Mesendoderm (in vitro differentiated cells): ENCODE data around the gene HOXA6.

Experiments used
- DNase-seq: peaks from one replicate; pipeline ENCODE4 v3.0.0; 2013
- H2AK5ac ChIP-seq: 2 replicates; pipeline ENCODE4 v1.6.1; 2013; ENCODE audit warnings: low read length, inconsistent platforms
- H2BK120ac ChIP-seq: 2 replicates; pipeline ENCODE4 v1.6.1; 2013; ENCODE audit warnings: low read depth, mild to moderate bottlenecking, low read length, moderate library complexity, mixed read lengths
- H2BK15ac ChIP-seq: replicated peaks from 2 replicates; pipeline ENCODE4 v1.6.1; 2013; ENCODE audit warnings: low read depth, mild to moderate bottlenecking, moderate library complexity
- H2BK5ac ChIP-seq: 2 replicates; pipeline ENCODE4 v1.6.1; 2013; ENCODE audit warnings: low read length, inconsistent platforms
- H3K18ac ChIP-seq: 2 replicates; pipeline ENCODE4 v1.6.1; 2013; ENCODE audit warnings: mild to moderate bottlenecking, low read length, mixed read lengths
- H3K23ac ChIP-seq: one replicate; pipeline ENCODE4 v1.6.1; 2013; ENCODE audit warnings: low read length
- H3K27ac ChIP-seq: 2 replicates; pipeline ENCODE4 v1.5.1; 2013; ENCODE audit warnings: low read depth, mild to moderate bottlenecking, inconsistent platforms, low read length, moderate library complexity
- H3K27me3 ChIP-seq: 2 replicates; pipeline ENCODE4 v1.6.1; 2013; ENCODE audit warnings: low read length, control low read depth, mild to moderate bottlenecking, inconsistent platforms; ENCODE audit not compliant: insufficient read depth, poor library complexity
- H3K36me3 ChIP-seq: 2 replicates; pipeline ENCODE4 v1.6.1; 2013; ENCODE audit warnings: low read length, inconsistent platforms; ENCODE audit not compliant: control insufficient read depth, insufficient read depth
- H3K4ac ChIP-seq: one replicate; pipeline ENCODE4 v1.6.1; 2013; ENCODE audit warnings: low read depth, mild to moderate bottlenecking, low read length, moderate library complexity
- H3K4me1 ChIP-seq: 2 replicates; pipeline ENCODE4 v1.6.1; 2013; ENCODE audit warnings: low read depth, low read length, inconsistent platforms; ENCODE audit not compliant: control insufficient read depth
- H3K4me2 ChIP-seq: 2 replicates; pipeline ENCODE4 v1.6.1; 2013; ENCODE audit warnings: low read length
- H3K4me3 ChIP-seq: 2 replicates; pipeline ENCODE4 v1.5.1; 2013; ENCODE audit warnings: mild to moderate bottlenecking, low read length
- H3K56ac ChIP-seq: one replicate; pipeline ENCODE4 v1.6.1; 2013; ENCODE audit warnings: low read length
- H3K79me1 ChIP-seq: 2 replicates; pipeline ENCODE4 v1.6.1; 2013; ENCODE audit warnings: low read length, inconsistent platforms
- H3K79me2 ChIP-seq: 2 replicates; pipeline ENCODE4 v1.6.1; 2013; ENCODE audit warnings: mild to moderate bottlenecking, low read length; ENCODE audit not compliant: control insufficient read depth, insufficient read depth
- H3K9ac ChIP-seq: 2 replicates; pipeline ENCODE4 v1.6.1; 2013; ENCODE audit warnings: low read length, inconsistent platforms
- H4K5ac ChIP-seq: one replicate; pipeline ENCODE4 v1.6.1; 2013; ENCODE audit warnings: low read length
- H4K8ac ChIP-seq: one replicate; pipeline ENCODE4 v1.6.1; 2013; ENCODE audit warnings: low read depth, mild to moderate bottlenecking, control low read depth, low read length, moderate library complexity
- WGBS: extraction: QIAGEN DNeasy Blood & Tissue Kit; methylation state at CpG from one replicate; pipeline ENCODE4 v1.1.7; 2013; ENCODE audit warnings: low lambda C conversion rate, missing lambda C conversion rate; ENCODE audit not compliant: insufficient coverage; ENCODE audit errors: extremely low coverage; 5-methylcytosine and 5-hydroxymethylcytosine counted together

Gene HOXA6

DNA sequence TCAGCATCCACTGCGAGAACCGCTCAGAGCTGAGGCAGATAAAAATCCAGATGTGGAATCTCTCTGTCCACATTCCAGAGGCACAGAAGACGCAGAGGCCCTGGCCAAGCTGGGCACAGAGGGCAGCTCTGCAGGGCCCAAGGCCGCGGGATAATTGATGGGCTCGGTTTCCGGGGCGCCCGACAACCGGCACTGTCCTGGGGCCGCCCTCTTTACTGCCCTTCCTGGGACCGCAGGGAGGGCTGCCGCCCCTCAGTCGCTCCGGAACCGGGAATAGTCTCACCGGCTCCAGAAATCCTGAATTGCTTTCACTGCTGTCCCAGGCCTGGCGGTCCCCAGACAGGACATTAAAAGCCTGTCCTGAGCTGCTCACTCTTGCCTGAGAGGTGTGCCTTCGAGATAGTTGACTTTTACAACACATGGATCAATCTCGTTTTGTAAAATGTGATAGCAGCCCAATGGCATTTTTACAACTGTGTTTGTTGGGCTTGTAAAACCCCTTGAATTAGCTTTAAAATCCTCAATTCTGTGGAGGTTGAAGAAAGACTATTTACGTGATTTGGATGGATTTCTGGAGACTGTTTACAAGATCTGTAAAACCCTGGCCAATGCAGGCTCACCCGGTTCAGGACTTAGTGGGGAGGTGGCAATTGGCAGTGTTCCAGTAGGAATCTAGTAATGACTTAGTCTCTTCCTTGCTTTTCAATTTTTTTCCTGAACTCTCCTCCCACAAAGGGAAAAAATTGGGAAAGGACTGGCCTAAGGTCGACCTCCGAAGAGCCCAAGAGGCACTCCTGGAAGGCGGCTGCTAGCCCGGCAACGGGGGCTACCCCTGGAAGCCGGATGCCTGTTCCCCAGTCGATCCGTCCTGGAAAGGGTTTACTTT is 1.4 kb upstream of the HOXA6 start:
- H3K4me3 ChIP-seq, result no peak overlapping the region
- H3K9ac ChIP-seq, result no peak overlapping the region
- H2BK15ac ChIP-seq, result no peak overlapping the region
- no peak overlapping the region for H3K18ac ChIP-seq
- no peaks in the 10 kb centered on the region for H3K79me1 ChIP-seq
- peaks cover 89% of the 10 kb centered on the region for H3K27me3 ChIP-seq
- H2BK120ac ChIP-seq, result no peak overlapping the region
- H4K5ac ChIP-seq, result no peak overlapping the region
- H3K4ac ChIP-seq, result no peak overlapping the region
- no peak overlapping the region for H2BK5ac ChIP-seq
- no peaks in the 10 kb centered on the region for H3K36me3 ChIP-seq
- no peak overlapping the region for H3K23ac ChIP-seq
- no peak overlapping the region for H3K56ac ChIP-seq
- no peak overlapping the region for H3K4me2 ChIP-seq
- no peak overlapping the region for H2AK5ac ChIP-seq
- no peaks in the 10 kb centered on the region for H3K79me2 ChIP-seq
- H3K4me1 ChIP-seq, result no peaks in the 10 kb centered on the region
- no CpG with 5 or more reads among the region's 30 CpGs for WGBS
- DNase-seq, result no peak
- no peak overlapping the region for H3K27ac ChIP-seq
- no peak overlapping the region for H4K8ac ChIP-seq

DNA sequence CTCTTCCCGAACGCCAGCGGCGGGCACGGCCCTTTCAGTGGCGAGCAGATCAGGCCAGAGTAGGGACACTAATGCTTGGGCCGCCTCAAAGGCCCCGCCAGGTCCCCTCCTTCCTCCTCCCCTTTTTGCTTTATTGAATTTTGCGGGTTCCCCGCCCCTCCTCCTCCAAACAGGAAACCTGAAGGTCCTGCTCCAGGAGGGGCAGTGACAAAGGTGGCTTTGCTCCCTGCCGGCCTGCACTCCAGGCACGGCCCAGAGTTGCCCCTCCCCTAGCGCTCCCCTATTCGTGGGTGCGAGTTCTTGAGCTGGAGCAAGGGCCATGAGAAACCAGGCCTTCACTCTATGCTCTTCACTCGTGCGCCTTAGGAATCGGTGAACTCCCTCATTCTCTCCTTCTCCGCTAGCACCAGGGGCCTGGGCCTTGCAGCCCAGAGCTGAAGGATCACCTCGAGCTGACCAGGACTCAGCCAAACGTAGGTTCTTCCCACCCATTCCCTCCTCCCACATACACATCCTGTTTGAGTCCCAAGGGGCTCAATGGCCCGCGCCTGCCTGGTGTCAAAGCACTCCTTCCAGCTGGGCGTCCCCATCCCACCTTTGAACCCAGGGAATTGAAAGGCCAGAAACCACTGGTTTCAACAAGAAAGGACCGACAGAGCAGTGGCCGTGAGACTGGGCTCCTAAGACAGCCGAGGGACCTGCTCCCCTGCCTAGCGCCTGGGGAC is 619 bp upstream of the HOXA6 start:
- Histone ChIP-seq H3K4me1 (no peaks in the 10 kb centered on the region), H3K27me3 (peaks cover 83% of the 10 kb centered on the region)
- DNase-seq, result no peak

DNA sequence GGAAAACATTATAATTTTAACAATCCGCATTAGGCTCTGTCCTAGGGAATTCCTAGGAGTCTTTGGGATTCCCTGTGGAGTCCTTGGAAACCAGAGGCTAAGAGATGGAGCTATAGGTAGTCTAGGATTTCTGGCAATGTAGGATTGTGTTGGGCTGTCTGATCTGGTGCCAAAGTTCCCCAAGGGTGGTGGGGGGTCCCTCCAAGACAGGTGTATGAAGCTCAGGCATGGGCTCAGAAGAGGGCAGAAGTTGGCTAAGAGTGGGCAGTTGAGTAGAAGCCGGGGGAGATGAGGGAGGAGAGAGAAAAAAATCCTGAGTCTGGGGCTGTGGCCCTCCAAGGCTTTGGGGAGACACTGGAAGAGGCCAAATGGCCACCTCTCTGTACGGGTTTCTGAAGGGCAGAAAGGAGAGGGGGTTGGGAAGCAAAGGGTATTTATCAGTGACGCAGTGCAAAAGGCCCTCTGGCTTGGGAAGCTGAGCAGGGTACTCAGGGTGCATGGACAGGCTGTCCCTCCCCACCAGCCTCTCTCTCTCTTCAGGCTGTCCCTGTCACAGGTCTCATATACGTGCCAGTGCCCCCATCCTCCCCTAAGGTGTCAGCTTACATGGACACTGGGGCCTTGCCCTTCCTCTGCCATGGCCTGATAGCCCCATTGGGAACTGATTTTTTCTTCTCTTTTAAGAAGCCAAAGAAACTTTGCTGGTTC is 929 bp downstream of the HOXA6 start:
- no peaks in the 10 kb centered on the region for H3K79me1 ChIP-seq
- no peak overlapping the region for H3K9ac ChIP-seq
- no peak overlapping the region for H2BK5ac ChIP-seq
- H3K4ac ChIP-seq, result no peak overlapping the region
- no peak overlapping the region for H4K8ac ChIP-seq
- H2BK15ac ChIP-seq, result no peak overlapping the region
- no peak overlapping the region for H3K27ac ChIP-seq
- H2BK120ac ChIP-seq, result no peak overlapping the region
- H3K4me1 ChIP-seq, result no peaks in the 10 kb centered on the region
- peaks cover 83% of the 10 kb centered on the region for H3K27me3 ChIP-seq
- H3K56ac ChIP-seq, result no peak overlapping the region
- no peak overlapping the region for H3K4me3 ChIP-seq
- H3K23ac ChIP-seq, result no peak overlapping the region
- H4K5ac ChIP-seq, result no peak overlapping the region
- no peak overlapping the region for H3K4me2 ChIP-seq
- no peak overlapping the region for H2AK5ac ChIP-seq
- H3K36me3 ChIP-seq, result no peaks in the 10 kb centered on the region
- WGBS, result no CpG with 5 or more reads among the region's 5 CpGs
- H3K79me2 ChIP-seq, result no peaks in the 10 kb centered on the region
- no peak overlapping the region for H3K18ac ChIP-seq
- DNase-seq, result no peak

More for the DNA sequence above, 619 bp upstream of the HOXA6 start:
- no peak overlapping the region for H3K23ac ChIP-seq
- no peak overlapping the region for H2AK5ac ChIP-seq
- no CpG with 5 or more reads among the region's 28 CpGs for WGBS
- no peak overlapping the region for H3K18ac ChIP-seq
- H3K9ac ChIP-seq, result no peak overlapping the region
- H2BK120ac ChIP-seq, result no peak overlapping the region
- H2BK5ac ChIP-seq, result no peak overlapping the region
- no peaks in the 10 kb centered on the region for H3K79me1 ChIP-seq
- H2BK15ac ChIP-seq, result no peak overlapping the region
- H4K8ac ChIP-seq, result no peak overlapping the region
- no peak overlapping the region for H3K4me3 ChIP-seq
- H3K56ac ChIP-seq, result no peak overlapping the region
- no peaks in the 10 kb centered on the region for H3K79me2 ChIP-seq
- H4K5ac ChIP-seq, result no peak overlapping the region
- H3K4me2 ChIP-seq, result no peak overlapping the region
- H3K27ac ChIP-seq, result no peak overlapping the region
- no peaks in the 10 kb centered on the region for H3K36me3 ChIP-seq
- H3K4ac ChIP-seq, result no peak overlapping the region

DNA sequence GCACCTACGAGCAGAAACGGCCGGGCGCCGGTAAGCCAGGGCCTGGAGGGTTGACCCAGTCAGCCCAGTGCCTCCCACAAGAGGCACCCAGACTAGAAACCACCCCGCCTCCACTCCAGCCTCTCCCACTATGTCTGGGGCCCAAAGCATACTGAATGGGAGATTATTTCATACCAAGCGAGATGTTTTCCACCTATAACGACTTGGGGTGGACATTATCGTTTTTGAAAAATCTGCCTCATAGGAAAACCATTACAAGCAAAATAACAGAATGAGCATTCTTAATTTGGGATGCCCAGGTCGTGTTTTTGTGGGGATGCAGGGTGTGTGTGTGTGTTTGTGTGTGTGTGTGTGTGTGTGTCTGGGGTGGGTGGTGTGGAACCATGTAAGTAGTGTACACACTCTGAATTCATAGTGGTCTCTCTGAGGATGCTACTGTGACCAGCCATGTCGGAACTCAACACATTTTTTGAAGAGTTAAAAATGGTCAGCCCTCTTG is 1.6 kb downstream of the HOXA6 start:
- no peak overlapping the region for H2BK120ac ChIP-seq
- H3K79me1 ChIP-seq, result no peaks in the 10 kb centered on the region
- no peaks in the 10 kb centered on the region for H3K79me2 ChIP-seq
- no peak overlapping the region for H3K23ac ChIP-seq
- H3K56ac ChIP-seq, result no peak overlapping the region
- no peak overlapping the region for H3K4me3 ChIP-seq
- no peak for DNase-seq
- H4K5ac ChIP-seq, result no peak overlapping the region
- H3K27me3 ChIP-seq, result peaks cover 82% of the 10 kb centered on the region
- H3K4me2 ChIP-seq, result no peak overlapping the region
- H3K36me3 ChIP-seq, result no peaks in the 10 kb centered on the region
- H2BK5ac ChIP-seq, result no peak overlapping the region
- H3K4ac ChIP-seq, result no peak overlapping the region
- no peak overlapping the region for H3K9ac ChIP-seq
- H3K27ac ChIP-seq, result no peak overlapping the region
- WGBS, result no CpG with 5 or more reads among the region's 11 CpGs
- no peak overlapping the region for H2BK15ac ChIP-seq
- H2AK5ac ChIP-seq, result no peak overlapping the region
- no peak overlapping the region for H4K8ac ChIP-seq
- no peaks in the 10 kb centered on the region for H3K4me1 ChIP-seq
- H3K18ac ChIP-seq, result no peak overlapping the region

DNA sequence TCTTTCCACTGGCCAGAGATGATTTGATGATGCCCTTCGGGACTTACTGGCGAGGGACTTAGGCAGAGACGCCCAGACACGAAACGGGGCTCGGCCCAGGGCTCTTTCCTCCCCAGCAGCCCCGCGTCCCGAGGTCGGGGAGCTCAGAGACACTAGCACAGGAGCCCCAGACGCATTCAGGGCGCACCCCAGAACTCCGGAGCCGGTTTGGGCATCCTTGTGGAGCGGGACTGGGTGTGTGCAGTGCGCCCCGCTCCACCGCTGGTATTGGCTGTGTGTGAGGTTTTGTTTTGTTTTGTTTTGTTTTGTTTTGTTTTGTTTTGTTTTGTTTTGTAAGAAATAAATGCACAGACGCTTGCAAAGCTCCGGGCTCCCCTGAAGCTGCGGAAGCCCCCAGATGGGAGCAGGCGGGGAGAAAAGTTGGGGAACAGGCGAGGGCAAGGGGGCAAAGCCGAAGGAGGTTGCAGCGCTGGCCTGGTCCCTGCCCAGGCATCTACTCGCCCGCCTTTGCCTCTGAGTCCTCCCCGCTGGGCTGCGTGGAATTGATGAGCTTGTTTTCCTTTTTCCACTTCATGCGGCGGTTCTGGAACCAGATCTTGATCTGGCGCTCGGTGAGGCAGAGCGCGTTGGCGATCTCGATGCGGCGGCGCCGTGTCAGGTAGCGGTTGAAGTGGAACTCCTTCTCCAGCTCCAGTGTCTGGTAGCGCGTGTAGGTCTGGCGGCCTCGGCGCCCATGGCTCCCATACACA is 2.2 kb downstream of the HOXA6 start:
- no peak overlapping the region for H3K4me3 ChIP-seq
- H3K4me1 ChIP-seq, result no peaks in the 10 kb centered on the region
- H3K23ac ChIP-seq, result no peak overlapping the region
- no peak overlapping the region for H3K56ac ChIP-seq
- H3K27ac ChIP-seq, result no peak overlapping the region
- no peak overlapping the region for H4K5ac ChIP-seq
- H3K4me2 ChIP-seq, result no peak overlapping the region
- no peak overlapping the region for H4K8ac ChIP-seq
- no peak overlapping the region for H2BK120ac ChIP-seq
- H3K79me2 ChIP-seq, result no peaks in the 10 kb centered on the region
- H2AK5ac ChIP-seq, result no peak overlapping the region
- peaks cover 86% of the 10 kb centered on the region for H3K27me3 ChIP-seq
- no peak overlapping the region for H3K4ac ChIP-seq
- H2BK5ac ChIP-seq, result no peak overlapping the region
- WGBS, result no CpG with 5 or more reads among the region's 47 CpGs
- H3K36me3 ChIP-seq, result no peaks in the 10 kb centered on the region
- no peak for DNase-seq
- no peak overlapping the region for H3K18ac ChIP-seq
- H3K79me1 ChIP-seq, result no peaks in the 10 kb centered on the region
- no peak overlapping the region for H2BK15ac ChIP-seq
- H3K9ac ChIP-seq, result no peak overlapping the region
